ENCODE measurements around the gene KRT84. TPM values are rescaled to one million over a fixed set of nuclear protein-coding genes. Genes with fewer than 3 reads are reported as not detected.

Gene KRT84
- total RNA-seq = not detected

GRCh38 chr12:52385226-52385702 lies at the start of gene KRT84:
Gene KRT84, minus strand, starts transcription at chr12:52385652. Its CDS starts 67 bp downstream, at chr12:52385585.

GRCh38 chr12:52434081-52434733 lies 48.8 kb upstream of the KRT84 start, which contains the start of gene KRT75:
Gene KRT75, minus strand, starts transcription at chr12:52434371. Its CDS starts 67 bp downstream, at chr12:52434304.

GRCh38 chr12:52405922-52406385 lies 20.5 kb upstream of the KRT84 start, which contains the start of gene KRT82:
Gene KRT82, minus strand, starts transcription at chr12:52406335. Its CDS starts 58 bp downstream, at chr12:52406277.

GRCh38 chr12:52366738-52367485 lies 18.5 kb downstream of the KRT84 start, which contains the start of gene KRT85:
Gene KRT85, minus strand, starts transcription at chr12:52367481. Its CDS starts 76 bp downstream, at chr12:52367405.

Other genes starting within 250 kb of the KRT84 start
- gene KRT80, start 193.6 kb downstream of the KRT84 start, total RNA-seq = not detected
- not detected for gene KRT7, start 152.4 kb downstream of the KRT84 start, total RNA-seq
- not detected for gene KRT86, start 111.0 kb downstream of the KRT84 start, total RNA-seq
- not detected for gene KRT81, start 94.1 kb downstream of the KRT84 start, total RNA-seq
- gene KRT83, start 64.3 kb downstream of the KRT84 start, total RNA-seq = not detected
- gene KRT85, start 18.2 kb downstream of the KRT84 start, total RNA-seq = not detected
- gene KRT82, start 20.7 kb upstream of the KRT84 start, total RNA-seq = not detected
- gene KRT75, start 48.7 kb upstream of the KRT84 start, total RNA-seq = not detected
- gene KRT6B, start 66.5 kb upstream of the KRT84 start, total RNA-seq = not detected
- gene KRT6C, start 88.2 kb upstream of the KRT84 start, total RNA-seq = not detected
- gene KRT6A, start 107.6 kb upstream of the KRT84 start, total RNA-seq = not detected
- gene KRT5, start 134.7 kb upstream of the KRT84 start, total RNA-seq = not detected
- gene KRT71, start 167.5 kb upstream of the KRT84 start, total RNA-seq = not detected
- not detected for gene KRT74, start 188.2 kb upstream of the KRT84 start, total RNA-seq
- not detected for gene KRT72, start 215.8 kb upstream of the KRT84 start, total RNA-seq
- gene KRT73, start 232.9 kb upstream of the KRT84 start, total RNA-seq = not detected

All from parietal lobe (tissue), 1 donor.